ENCODE measurements around the gene UMAD1. TPM values are rescaled to one million over a fixed set of nuclear protein-coding genes. Genes with fewer than 3 reads are reported as not detected.

Gene UMAD1
- total RNA-seq, 1 donor from 2014 or later = 16.4 TPM

- Histone ChIP-seq H3K27me3 (ENCODE audit: low read depth) (no peaks in the 10 kb centered on the region), H3K9me3 (replicated peaks) (no peaks in the 10 kb centered on the region), H3K36me3 (peaks cover 6% of the 10 kb centered on the region), H3K27ac (replicated peaks) (no peak overlapping the region), H3K4me1 (no peaks in the 10 kb centered on the region), H3K4me3 (no peak overlapping the region)
- intact Hi-C loops (cut with micrococcal nuclease) = no loop called here
- DNase-seq = no peak
- no peak for TF ChIP-seq CTCF (IDR thresholded peaks at IDR 0.05; ENCODE audit: borderline replicate concordance)
These were observed 167.6 kb downstream of the UMAD1 start for GRCh38 chr7:7808156-7808555.

GRCh38 chr7:7808626-7809025, 168.1 kb downstream of the UMAD1 start:
- DNase-seq = no peak
- no peaks in the 10 kb centered on the region for H3K27me3 ChIP-seq (ENCODE audit: low read depth)
- intact Hi-C loops (cut with micrococcal nuclease) = no loop called here
- no peaks in the 10 kb centered on the region for H3K9me3 ChIP-seq (replicated peaks)
- no peak overlapping the region for H3K4me3 ChIP-seq
- peaks cover 6% of the 10 kb centered on the region for H3K36me3 ChIP-seq
- no peak overlapping the region for H3K27ac ChIP-seq (replicated peaks)
- no peaks in the 10 kb centered on the region for H3K4me1 ChIP-seq
- TF ChIP-seq CTCF (IDR thresholded peaks at IDR 0.05; ENCODE audit: borderline replicate concordance) = no peak

- Histone ChIP-seq H3K36me3 (no peaks in the 10 kb centered on the region), H3K4me1 (no peaks in the 10 kb centered on the region), H3K4me3 (no peak overlapping the region), H3K27me3 (ENCODE audit: low read depth) (no peaks in the 10 kb centered on the region), H3K9me3 (replicated peaks) (no peaks in the 10 kb centered on the region), H3K27ac (replicated peaks) (no peak overlapping the region)
- no peak for DNase-seq
- no peak for TF ChIP-seq CTCF (IDR thresholded peaks at IDR 0.05; ENCODE audit: borderline replicate concordance)
- intact Hi-C loops (cut with micrococcal nuclease) = no loop called here
These were observed 169.8 kb downstream of the UMAD1 start for GRCh38 chr7:7810380-7810779.

GRCh38 chr7:7810826-7811225, 170.3 kb downstream of the UMAD1 start:
- Histone ChIP-seq H3K4me1 (no peaks in the 10 kb centered on the region), H3K27ac (replicated peaks) (no peak overlapping the region), H3K9me3 (replicated peaks) (no peaks in the 10 kb centered on the region), H3K4me3 (no peak overlapping the region), H3K27me3 (ENCODE audit: low read depth) (no peaks in the 10 kb centered on the region), H3K36me3 (no peaks in the 10 kb centered on the region)
- TF ChIP-seq CTCF (IDR thresholded peaks at IDR 0.05; ENCODE audit: borderline replicate concordance) = no peak
- no peak for DNase-seq
- intact Hi-C loops (cut with micrococcal nuclease) = no loop called here

GRCh38 chr7:7812112-7812511, 171.6 kb downstream of the UMAD1 start:
- TF ChIP-seq CTCF (IDR thresholded peaks at IDR 0.05; ENCODE audit: borderline replicate concordance) = no peak
- intact Hi-C loops (cut with micrococcal nuclease) = no loop called here

GRCh38 chr7:7815395-7815794, 174.8 kb downstream of the UMAD1 start:
- H3K4me3 ChIP-seq = no peak overlapping the region
- H3K9me3 ChIP-seq (replicated peaks) = no peaks in the 10 kb centered on the region
- no peaks in the 10 kb centered on the region for H3K27me3 ChIP-seq (ENCODE audit: low read depth)
- H3K27ac ChIP-seq (replicated peaks) = no peak overlapping the region
- no peak for TF ChIP-seq CTCF (IDR thresholded peaks at IDR 0.05; ENCODE audit: borderline replicate concordance)
- intact Hi-C loops (cut with micrococcal nuclease) = no loop called here
- DNase-seq = no peak
- H3K4me1 ChIP-seq = no peaks in the 10 kb centered on the region
- no peaks in the 10 kb centered on the region for H3K36me3 ChIP-seq

More at GRCh38 chr7:7812112-7812511, 171.6 kb downstream of the UMAD1 start:
- Histone ChIP-seq H3K27ac (replicated peaks) (no peak overlapping the region), H3K9me3 (replicated peaks) (no peaks in the 10 kb centered on the region), H3K4me3 (no peak overlapping the region), H3K27me3 (ENCODE audit: low read depth) (no peaks in the 10 kb centered on the region), H3K4me1 (no peaks in the 10 kb centered on the region), H3K36me3 (no peaks in the 10 kb centered on the region)
- no peak for DNase-seq
